ENCODE data around the gene E2F4. TPM values are rescaled to one million over a fixed set of nuclear protein-coding genes. Genes with fewer than 3 reads are reported as not detected.

The E2F4 gene
- 95.7 and 106 TPM in 2 replicates for total RNA-seq (2014; rRNA removed; shearing (Covaris generic))

GRCh38 chr16:67191995-67192681, at the start of gene E2F4:
TSS of gene E2F4 (plus strand) at chr16:67192155. CDS start at chr16:67192228, 73 bp downstream.
- DNase-seq (ENCODE audit: low read depth), result peak; percentile 87

- DNase-seq (ENCODE audit: low read depth), result no peak
Observed at GRCh38 chr16:67142342-67142741, 49.6 kb upstream of the E2F4 start.

GRCh38 chr16:67144943-67145342, 47.0 kb upstream of the E2F4 start:
- no peak for DNase-seq (ENCODE audit: low read depth)

GRCh38 chr16:67145746-67146145, 46.2 kb upstream of the E2F4 start:
- no peak for DNase-seq (ENCODE audit: low read depth)

GRCh38 chr16:67146523-67147357, 45.2 kb upstream of the E2F4 start:
- DNase-seq (ENCODE audit: low read depth), result peak; percentile 41

- DNase-seq (ENCODE audit: low read depth), result no peak
Observed at GRCh38 chr16:67147437-67148140, 44.4 kb upstream of the E2F4 start.

GRCh38 chr16:67148221-67148620, 43.7 kb upstream of the E2F4 start:
- no peak for DNase-seq (ENCODE audit: low read depth)

GRCh38 chr16:67148656-67149275, 43.2 kb upstream of the E2F4 start:
- DNase-seq (ENCODE audit: low read depth), result no peak

- DNase-seq (ENCODE audit: low read depth), result no peak
Observed at GRCh38 chr16:67149276-67150046, 42.5 kb upstream of the E2F4 start.

- no peak for DNase-seq (ENCODE audit: low read depth)
Observed at GRCh38 chr16:67150047-67150832, 41.7 kb upstream of the E2F4 start.

- DNase-seq (ENCODE audit: low read depth), result peak; percentile 81
Observed at GRCh38 chr16:67150833-67151396, 41.0 kb upstream of the E2F4 start, which contains the start of gene B3GNT9. TSS of gene B3GNT9 (minus strand) at chr16:67150998. CDS start at chr16:67150485, 513 bp downstream.

- DNase-seq (ENCODE audit: low read depth), result no peak
Observed at GRCh38 chr16:67151431-67152097, 40.4 kb upstream of the E2F4 start.

GRCh38 chr16:67154578-67155294, 37.2 kb upstream of the E2F4 start:
- DNase-seq (ENCODE audit: low read depth), result no peak

- peak; percentile 63 for DNase-seq (ENCODE audit: low read depth)
Observed at GRCh38 chr16:67155295-67156142, 36.4 kb upstream of the E2F4 start.

GRCh38 chr16:67156143-67156844, 35.7 kb upstream of the E2F4 start:
- no peak for DNase-seq (ENCODE audit: low read depth)

GRCh38 chr16:67157106-67157748, 34.7 kb upstream of the E2F4 start:
- no peak for DNase-seq (ENCODE audit: low read depth)

Data from M059J (cell line).